GM12873 (cell line): ENCODE results near the gene SPATS2L.

Source experiments
- CTCF ChIP-seq: IDR thresholded peaks from 2 replicates; pipeline ENCODE4 v1.5.1; 2012; ENCODE audit warnings: low read depth, mild to moderate bottlenecking, moderate library complexity, low read length, control low read depth; ENCODE audit not compliant: insufficient read depth; ENCODE audit errors: missing control alignments

Gene SPATS2L

GRCh38 chr2:200263279-200263678 is 43.2 kb upstream of the SPATS2L start:
- TF ChIP-seq CTCF: no peak

DNA sequence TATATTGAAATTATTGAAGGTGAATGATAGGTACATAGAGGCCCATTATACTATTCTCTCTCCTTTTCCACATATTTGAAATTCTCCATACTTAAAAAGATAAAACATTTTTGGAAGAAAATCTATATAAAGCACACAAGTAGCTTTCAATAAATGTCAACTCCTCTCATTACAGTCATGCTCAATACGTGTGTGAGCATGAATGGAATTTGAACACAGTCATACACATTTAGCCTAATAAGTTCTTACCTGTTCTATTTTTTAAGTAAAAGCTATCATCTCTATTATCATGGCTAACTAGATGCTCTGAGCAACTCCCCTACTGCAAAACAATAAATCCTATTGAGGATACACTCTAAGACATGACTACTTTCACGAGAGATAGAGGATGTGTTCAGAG is 41.9 kb upstream of the SPATS2L start:
- TF ChIP-seq CTCF: no peak

DNA sequence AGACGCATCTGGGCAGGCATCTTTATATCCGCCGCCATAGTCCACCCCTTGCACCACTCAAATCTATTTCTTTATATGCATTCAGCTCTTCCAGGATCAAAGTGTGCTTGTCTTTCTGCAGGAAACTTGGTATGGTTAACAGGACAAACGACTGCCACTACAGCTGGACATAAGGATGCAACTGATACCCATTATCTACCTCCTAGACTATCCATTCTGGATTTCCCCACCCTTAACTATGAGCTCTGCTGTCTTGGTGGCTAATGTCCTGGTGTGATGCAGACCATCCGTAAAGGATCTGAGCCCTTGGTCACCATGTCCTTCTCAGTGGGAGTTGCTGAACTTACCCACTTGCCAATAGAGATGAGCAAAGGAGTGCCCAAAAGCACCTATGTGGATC is 40.1 kb upstream of the SPATS2L start:
- no peak for TF ChIP-seq CTCF

DNA sequence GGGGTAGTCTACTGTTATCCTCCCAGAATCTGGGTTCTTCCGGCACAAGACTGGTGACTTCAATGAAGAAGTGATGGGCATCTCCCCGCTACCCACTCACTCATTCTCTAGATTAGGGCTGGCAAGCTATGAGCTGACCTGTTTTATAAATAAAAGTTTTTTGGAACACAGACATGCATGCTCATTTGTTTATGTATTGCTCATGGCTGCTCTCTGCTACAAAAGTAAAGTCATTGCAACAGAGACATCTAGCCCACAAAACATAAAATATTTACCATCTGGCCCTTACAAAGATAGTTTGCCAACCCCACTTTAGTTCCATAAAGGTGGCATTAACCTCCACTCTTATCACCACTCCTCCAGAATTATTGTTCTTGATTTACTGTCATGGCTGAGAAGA is 39.1 kb upstream of the SPATS2L start:
- no peak for TF ChIP-seq CTCF

- no peak for TF ChIP-seq CTCF
Measured at GRCh38 chr2:200270732-200271131, 35.8 kb upstream of the SPATS2L start.

DNA sequence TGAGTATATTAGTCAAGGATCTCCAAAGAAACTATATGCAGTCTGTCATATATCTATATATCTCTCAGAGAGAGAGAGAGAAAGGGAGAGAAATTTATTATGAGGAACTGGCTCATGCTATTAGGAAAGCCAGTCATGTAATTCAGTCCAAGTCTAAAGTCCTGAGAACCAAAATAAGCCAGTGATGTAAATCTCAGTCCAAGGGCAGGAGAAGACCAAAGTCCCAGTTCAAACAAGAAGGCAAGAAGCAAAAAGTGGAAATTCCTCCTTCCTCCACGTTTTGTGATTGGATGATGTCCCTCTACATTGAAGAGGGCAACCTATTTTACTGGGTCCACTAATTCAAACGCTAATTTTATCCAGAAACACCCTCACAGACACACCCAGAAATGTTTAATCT is 34.2 kb upstream of the SPATS2L start:
- no peak for TF ChIP-seq CTCF

- no peak for TF ChIP-seq CTCF
Measured at GRCh38 chr2:200274116-200275075, 32.1 kb upstream of the SPATS2L start.
